Common myeloid progenitor, CD34-positive (primary cell): ENCODE data around the gene CD93.

ENCODE experiments used
- CTCF ChIA-PET: fragments of 350-600 bp; sonication (Branson Sonifier 250); formaldehyde crosslinking; loops from one replicate; lab custom pipeline; 2021; ENCODE audit warnings: antibody characterized with exemption; lab: Charles Lee
- POLR2A ChIA-PET: fragments of 350-600 bp; sonication (Branson Sonifier 250); formaldehyde crosslinking; loops from one replicate; lab custom pipeline; 2021; ENCODE audit warnings: antibody characterized with exemption; lab: Charles Lee
- DNase-seq, 3 donors: peaks; one replicate each; pipeline versions ENCODE4 v3.0.0 to v3.0.0-alpha.2; 2013
- H3K27ac ChIP-seq, 2 experiments: 1 replicate in 1 of 2; 2 replicates in 1 of 2; pipeline ENCODE4 v1.7.0; 2013; ENCODE audit warnings: inconsistent platforms in 2 of 2, low read length in 2 of 2, mild to moderate bottlenecking in 2 of 2, low read depth in 1 of 2, moderate library complexity in 1 of 2; ENCODE audit not compliant: severe bottlenecking in 2 of 2, insufficient read depth in 1 of 2, poor library complexity in 1 of 2
- H3K27me3 ChIP-seq, 5 experiments: replicated peaks in 2 of 5; 1 replicate in 3 of 5; 2 replicates in 2 of 5; pipeline versions ENCODE4 v1.6.1 to v1.7.0; 2013; ENCODE audit warnings: low read length in 4 of 5, mild to moderate bottlenecking in 2 of 5, moderate library complexity in 2 of 5, inconsistent platforms in 1 of 5; ENCODE audit not compliant: insufficient read depth in 5 of 5, control insufficient read depth in 4 of 5
- H3K36me3 ChIP-seq, 4 experiments: 1 replicate in 2 of 4; 2 replicates in 2 of 4; pipeline versions ENCODE4 v1.6.1 to v1.7.0; 2013; ENCODE audit warnings: low read length in 3 of 4, control low read depth in 1 of 4, mild to moderate bottlenecking in 1 of 4; ENCODE audit not compliant: control insufficient read depth in 4 of 4, insufficient read depth in 4 of 4
- H3K4me1 ChIP-seq, 4 experiments: 1 replicate in 3 of 4; 2 replicates in 1 of 4; pipeline versions ENCODE4 v1.6.1 to v1.7.1; 2013; ENCODE audit warnings: low read length in 3 of 4, mild to moderate bottlenecking in 3 of 4, control low read depth in 1 of 4, inconsistent platforms in 1 of 4, moderate library complexity in 1 of 4; ENCODE audit not compliant: control insufficient read depth in 4 of 4, insufficient read depth in 4 of 4; ENCODE audit errors: control extremely low read depth in 1 of 4
- H3K4me3 ChIP-seq, 7 experiments: 1 replicate in 4 of 7; 2 replicates in 3 of 7; pipeline versions ENCODE4 v1.5.1 to v1.7.0; 2013; ENCODE audit warnings: mild to moderate bottlenecking in 7 of 7, low read length in 6 of 7, moderate library complexity in 6 of 7, inconsistent platforms in 2 of 7, low read depth in 2 of 7, control low read depth in 1 of 7; ENCODE audit not compliant: insufficient read depth in 4 of 7, control insufficient read depth in 1 of 7; ENCODE audit errors: extremely low read depth in 1 of 7
- H3K9me3 ChIP-seq, 5 experiments: 1 replicate in 4 of 5; 2 replicates in 1 of 5; pipeline versions ENCODE4 v1.6.1 to v1.7.1; 2013; ENCODE audit warnings: low read length in 4 of 5, mild to moderate bottlenecking in 2 of 5, inconsistent platforms in 1 of 5, low read depth in 1 of 5, moderate library complexity in 1 of 5; ENCODE audit not compliant: control insufficient read depth in 4 of 5, insufficient read depth in 2 of 5; ENCODE audit errors: control extremely low read depth in 1 of 5
- WGBS: methylation state at CpG from one replicate; pipeline ENCODE4 v1.1.5; 2013; ENCODE audit not compliant: insufficient coverage; 5-methylcytosine and 5-hydroxymethylcytosine counted together

CD93 gene

GRCh38 chr20:23125159-23125558, 39.0 kb upstream of the CD93 start:
- DNase-seq = no peak
- peaks cover 7 to 67% (median 39%) of the 10 kb centered on the region in 4 experiments for H3K4me1 ChIP-seq
- CTCF ChIA-PET = interaction anchor here (0.8 to 1.8 kb wide), 5 partner anchors 14 to 74 kb away, joined by 3 to 7 read pairs (median 4); no protein-coding TSS in a partner anchor
- no peak overlapping the region for H3K27ac ChIP-seq
- POLR2A ChIA-PET = interaction anchor here (1.0 kb wide), 1 partner anchor 39 kb away, joined by 3 read pairs; the partner anchor contains the start of gene CD93
- no peak overlapping the region for H3K4me3 ChIP-seq
- H3K9me3 ChIP-seq = no peaks in the 10 kb centered on the region
- H3K27me3 ChIP-seq = no peaks in the 10 kb centered on the region
- 83% methylated on average over 4 of the region's 5 CpGs for WGBS
- H3K36me3 ChIP-seq = no peaks in the 10 kb centered on the region

- ChIA-PET CTCF (interaction anchor here (0.6 to 1.4 kb wide), 2 partner anchors 11 to 213 kb away, joined by 3 to 4 read pairs; no protein-coding TSS in a partner anchor), POLR2A (no interaction called here)
- Histone ChIP-seq H3K9me3 (no peaks in the 10 kb centered on the region), H3K4me1 (peaks cover 2 to 63% (median 43%) of the 10 kb centered on the region in 4 experiments), H3K4me3 (no peak overlapping the region), H3K36me3 (no peaks in the 10 kb centered on the region), H3K27ac (no peak overlapping the region), H3K27me3 (no peaks in the 10 kb centered on the region)
- 93% methylated on average over 9 of the region's 10 CpGs for WGBS
- DNase-seq = no peak
These were observed 37.8 kb upstream of the CD93 start for GRCh38 chr20:23123886-23124285.

GRCh38 chr20:23122796-23123655, 36.9 kb upstream of the CD93 start:
- no peak overlapping the region for H3K4me3 ChIP-seq
- POLR2A ChIA-PET = no interaction called here
- H3K36me3 ChIP-seq = no peaks in the 10 kb centered on the region
- H3K4me1 ChIP-seq = peaks cover 2 to 57% (median 41%) of the 10 kb centered on the region in 4 experiments
- H3K9me3 ChIP-seq = no peaks in the 10 kb centered on the region
- H3K27me3 ChIP-seq = no peaks in the 10 kb centered on the region
- 97% methylated on average over 12 of the region's 18 CpGs for WGBS
- CTCF ChIA-PET = interaction anchor here (0.6 to 1.4 kb wide), 2 partner anchors 10 to 214 kb away, joined by 3 to 4 read pairs; no protein-coding TSS in a partner anchor
- peak in 1 of 3 donors; percentile 68 for DNase-seq
- no peak overlapping the region for H3K27ac ChIP-seq

- CTCF ChIA-PET = no interaction called here
- H3K27ac ChIP-seq = no peak overlapping the region
- WGBS = 95% methylated on average over 4 of the region's 9 CpGs
- POLR2A ChIA-PET = no interaction called here
- H3K4me1 ChIP-seq = peaks cover 2 to 55% (median 38%) of the 10 kb centered on the region in 4 experiments
- no peaks in the 10 kb centered on the region for H3K27me3 ChIP-seq
- DNase-seq = no peak
- no peak overlapping the region for H3K4me3 ChIP-seq
- no peaks in the 10 kb centered on the region for H3K9me3 ChIP-seq
- H3K36me3 ChIP-seq = no peaks in the 10 kb centered on the region
These were observed 36.2 kb upstream of the CD93 start for GRCh38 chr20:23122321-23122720.

- Histone ChIP-seq H3K4me1 (peaks cover 2 to 51% (median 35%) of the 10 kb centered on the region in 4 experiments), H3K36me3 (no peaks in the 10 kb centered on the region), H3K4me3 (no peak overlapping the region), H3K27ac (no peak overlapping the region), H3K9me3 (no peaks in the 10 kb centered on the region), H3K27me3 (no peaks in the 10 kb centered on the region)
- POLR2A ChIA-PET = interaction anchor here (0.5 kb wide), 1 partner anchor 50 kb away, joined by 4 read pairs; no protein-coding TSS in a partner anchor
- CTCF ChIA-PET = interaction anchor here (1.2 kb wide), 1 partner anchor 113 kb away, joined by 5 read pairs; no protein-coding TSS in a partner anchor
- DNase-seq = no peak
- WGBS = 82% methylated on average over 9 of the region's 9 CpGs
These were observed 35.7 kb upstream of the CD93 start for GRCh38 chr20:23121751-23122320.

- CTCF ChIA-PET = interaction anchor here (1.2 kb wide), 1 partner anchor 114 kb away, joined by 5 read pairs; no protein-coding TSS in a partner anchor
These were observed 35.0 kb upstream of the CD93 start for GRCh38 chr20:23120936-23121750.

More at GRCh38 chr20:23120936-23121750, 35.0 kb upstream of the CD93 start:
- 54% methylated on average over 9 of the region's 15 CpGs for WGBS
- Histone ChIP-seq H3K9me3 (no peaks in the 10 kb centered on the region), H3K4me3 (no peak overlapping the region), H3K27ac (no peak overlapping the region), H3K4me1 (peaks cover 2 to 44% (median 30%) of the 10 kb centered on the region in 4 experiments), H3K27me3 (no peaks in the 10 kb centered on the region), H3K36me3 (no peaks in the 10 kb centered on the region)
- POLR2A ChIA-PET = interaction anchor here (0.5 kb wide), 1 partner anchor 49 kb away, joined by 4 read pairs; no protein-coding TSS in a partner anchor
- peak; percentile 58 to 92 (median 89) for DNase-seq
